Skin of body (tissue), 2 donors: Measurements from ENCODE around the gene VCY. TPM values are rescaled to one million over a fixed set of nuclear protein-coding genes. Genes with fewer than 3 reads are reported as not detected.
"Not testable (repeated sequence)": the region's sequence is repeated elsewhere in the genome, so short reads cannot be mapped to it uniquely, and the experiment has no call there.

Experiments
- DNase-seq: peaks from one replicate; lab custom pipeline; 2025; lab: John Stamatoyannopoulos, UW
- total RNA-seq: library from RNA; depleted of rRNA; stranded (reverse); fragments of >200 nt; gene quantifications from one replicate; pipeline ENCODE4 v1.2.3, GENCODE V29; 2014

Gene VCY
- not detected for total RNA-seq

DNA sequence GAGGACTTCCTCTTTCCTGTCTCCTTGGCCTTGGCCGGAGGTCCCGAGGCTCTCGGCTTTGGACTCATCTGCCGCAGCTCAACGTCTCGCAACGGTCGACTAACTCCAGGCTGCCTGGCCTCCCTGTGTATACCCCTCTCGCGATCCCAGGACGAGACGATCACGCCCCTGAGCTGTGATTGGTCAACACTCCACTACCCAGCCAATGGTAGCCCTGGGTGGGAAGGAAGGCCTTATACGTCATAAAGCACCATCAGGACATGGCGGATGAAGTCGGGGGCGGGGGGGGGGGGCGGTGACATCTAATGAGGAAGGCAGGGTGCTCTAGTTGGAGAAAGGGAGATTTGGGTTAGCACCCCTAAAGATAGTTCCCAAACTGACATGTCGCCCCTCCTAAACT is at the start of gene VCY:
Gene VCY, minus strand, starts transcription at position 101 of the 400 bp plus-strand sequence. Its CDS starts 33 bp downstream, at position 68.
- not testable (repeated sequence) for DNase-seq

DNA sequence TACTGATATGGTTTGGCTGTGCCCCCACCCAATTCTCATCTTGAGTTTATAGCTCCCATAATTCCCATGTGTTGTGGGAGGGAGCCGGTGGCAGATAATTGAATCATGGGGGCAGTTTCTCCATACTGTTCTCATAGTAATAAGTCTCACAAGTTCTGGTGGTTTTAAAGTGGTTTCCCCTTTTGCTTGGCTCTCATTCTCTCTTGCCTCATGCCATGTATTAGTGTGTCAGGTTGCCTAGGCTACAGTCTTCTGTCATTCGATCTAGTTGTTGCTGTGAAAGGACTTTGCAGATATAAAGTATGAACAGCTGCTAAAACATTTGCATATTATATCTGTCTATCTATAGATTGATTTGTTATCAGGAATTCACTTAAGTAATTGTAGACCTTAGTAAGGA is 44.1 kb upstream of the VCY start:
- DNase-seq, result not testable (repeated sequence)

DNA sequence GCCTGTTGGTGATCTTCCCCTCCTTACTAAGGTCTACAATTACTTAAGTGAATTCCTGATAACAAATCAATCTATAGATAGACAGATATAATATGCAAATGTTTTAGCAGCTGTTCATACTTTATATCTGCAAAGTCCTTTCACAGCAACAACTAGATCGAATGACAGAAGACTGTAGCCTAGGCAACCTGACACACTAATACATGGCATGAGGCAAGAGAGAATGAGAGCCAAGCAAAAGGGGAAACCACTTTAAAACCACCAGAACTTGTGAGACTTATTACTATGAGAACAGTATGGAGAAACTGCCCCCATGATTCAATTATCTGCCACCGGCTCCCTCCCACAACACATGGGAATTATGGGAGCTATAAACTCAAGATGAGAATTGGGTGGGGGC is 25.6 kb upstream of the VCY start:
- not testable (repeated sequence) for DNase-seq

DNA sequence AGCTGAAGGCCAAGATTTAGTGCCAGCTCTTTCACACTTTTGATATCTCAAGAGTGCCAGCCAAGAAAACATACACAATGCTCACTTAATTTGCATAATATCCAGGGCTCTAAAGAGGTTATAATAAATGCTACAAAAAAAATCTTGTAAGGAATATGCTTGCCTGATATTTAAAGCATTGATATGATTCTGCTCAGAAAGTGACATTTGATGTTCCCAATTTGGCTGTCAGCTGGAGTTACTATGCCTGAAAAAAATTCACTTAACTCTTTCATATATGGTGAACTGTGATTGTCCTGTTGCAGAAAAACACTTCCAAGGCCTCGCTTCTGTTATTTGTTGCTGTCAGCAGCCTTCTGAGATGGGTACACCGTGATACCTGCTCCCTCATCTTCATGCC is 43.9 kb downstream of the VCY start:
- DNase-seq, result not testable (repeated sequence)

Other genes starting within 250 kb of the VCY start
- gene VCY1B, start 69.8 kb upstream of the VCY start, total RNA-seq, result not detected